Activated CD4-positive, CD25-positive, alpha-beta regulatory T cell treated with anti-CD3 and anti-CD28 coated beads, Interleukin-2, amount 50 U/mL, for 16 hours (primary cell): ENCODE results near the gene YJU2.
"Not testable (repeated sequence)": the region's sequence is repeated elsewhere in the genome, so short reads cannot be mapped to it uniquely, and the experiment has no call there.

Source experiments
- DNase-seq: peaks from one replicate; pipeline ENCODE4 v3.0.0-alpha.2; 2020; ENCODE audit warnings: low read depth, low spot score

Gene YJU2

DNA sequence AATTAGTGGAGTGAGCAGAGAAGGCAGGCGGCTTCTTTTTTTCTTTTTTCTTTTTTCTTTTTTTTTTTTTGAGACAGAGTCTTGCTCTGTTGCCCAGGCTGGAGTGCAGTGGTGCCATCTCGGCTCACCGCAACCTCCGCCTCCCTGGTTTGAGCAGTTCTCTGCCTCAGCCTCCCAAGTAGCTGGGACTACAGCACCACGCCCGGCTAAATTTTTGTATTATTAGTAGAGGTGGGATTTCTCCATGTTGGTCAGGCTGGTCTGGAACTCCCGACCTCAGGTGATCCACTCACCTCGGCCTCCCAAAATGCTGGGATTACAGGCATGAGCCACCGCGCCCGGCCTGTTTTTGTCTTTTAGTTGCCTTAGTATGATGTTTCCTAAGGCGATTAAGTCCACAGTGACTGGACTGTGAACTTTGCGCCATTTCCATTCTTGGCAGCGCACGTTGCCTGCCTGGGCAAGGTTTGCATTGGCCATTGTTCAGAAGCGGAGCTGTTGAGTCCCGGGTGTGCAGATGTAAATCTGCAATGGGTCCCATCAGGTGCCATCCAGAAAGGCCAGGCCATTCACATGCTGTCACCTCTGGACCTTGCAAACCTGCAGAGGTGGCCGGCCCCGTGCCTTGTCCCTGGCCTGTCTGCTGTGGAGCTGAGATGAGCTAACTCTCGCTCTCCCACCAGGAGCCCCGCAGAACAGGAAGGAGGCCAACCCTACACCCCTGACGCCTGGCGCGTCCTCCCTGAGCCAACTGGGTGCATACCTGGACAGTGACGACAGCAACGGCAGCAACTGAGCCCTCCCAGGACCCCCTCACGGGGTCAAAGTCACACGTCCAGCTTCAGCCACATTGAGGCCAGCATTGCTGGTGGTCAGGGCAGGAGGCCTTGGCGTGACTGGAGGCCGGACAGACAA lies 21.3 kb downstream of the YJU2 start:
- no peak for DNase-seq

DNA sequence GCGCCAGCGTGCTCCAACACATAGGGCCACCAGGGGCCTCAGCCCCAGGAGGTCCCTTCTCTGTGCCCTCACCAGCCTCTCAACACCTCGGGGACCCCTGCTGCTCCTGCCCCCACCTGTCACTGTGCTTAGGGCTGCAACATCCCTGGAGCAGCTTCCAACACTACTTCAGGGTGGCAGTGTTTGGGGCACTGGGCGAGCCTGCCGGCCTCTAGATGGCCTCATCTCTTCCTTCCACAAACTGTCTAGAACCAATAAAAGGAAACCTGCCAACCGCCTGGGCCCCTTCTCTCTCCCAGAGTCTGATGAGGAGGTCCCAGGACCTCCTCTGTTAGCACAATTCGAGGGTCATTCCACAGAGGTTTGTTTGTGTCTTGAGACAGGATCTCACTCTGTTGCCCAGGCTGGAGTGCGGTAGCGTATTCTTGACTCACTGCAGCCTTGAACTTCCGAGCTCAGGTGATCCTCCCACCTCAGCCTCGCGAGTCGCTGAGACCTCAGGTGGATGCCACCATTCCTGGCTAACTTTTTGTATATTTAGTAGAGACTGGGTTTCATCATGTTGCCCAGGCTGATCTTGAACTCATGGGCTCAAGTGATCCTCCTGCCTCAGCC lies 22.0 kb downstream of the YJU2 start:
- DNase-seq, result no peak

DNA sequence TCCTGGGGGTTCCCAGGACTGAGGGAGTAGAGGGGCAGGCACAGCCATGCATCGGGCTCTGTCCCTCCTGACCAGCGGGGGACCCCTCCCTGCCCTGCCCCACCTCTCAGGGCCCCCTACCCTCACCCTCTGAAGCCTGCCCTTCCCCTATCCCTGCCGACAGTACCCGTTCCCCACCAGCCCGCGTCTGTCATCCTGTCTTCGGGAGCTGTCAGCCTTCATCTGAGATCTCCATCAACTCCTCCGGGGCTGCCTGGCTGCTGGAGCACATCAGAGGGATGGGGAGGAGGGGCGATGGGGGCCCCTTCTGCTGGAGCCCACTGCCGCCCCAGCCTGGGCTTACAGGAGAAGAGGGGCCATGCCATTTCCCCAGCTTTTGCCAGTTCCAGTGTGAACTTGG lies 26.0 kb downstream of the YJU2 start:
- no peak for DNase-seq

DNA sequence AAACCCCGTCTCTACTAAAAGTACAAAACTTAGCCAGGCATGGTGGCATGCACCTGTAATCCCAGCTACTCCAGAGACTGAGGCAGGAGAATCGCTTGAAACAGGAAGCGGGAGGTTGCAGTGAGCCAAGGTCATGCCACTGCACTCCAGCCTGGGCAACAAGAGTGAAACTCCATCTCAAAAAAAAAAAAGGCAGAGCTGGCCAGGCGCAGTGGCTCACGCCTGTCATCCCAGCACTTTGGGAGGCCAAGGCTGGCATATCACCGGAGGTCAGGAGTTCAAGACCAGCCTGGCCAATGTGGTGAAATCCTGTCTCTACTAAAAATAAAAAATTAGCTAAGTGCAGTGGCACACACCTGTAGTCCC lies 27.4 kb downstream of the YJU2 start:
- not testable (repeated sequence) for DNase-seq

DNA sequence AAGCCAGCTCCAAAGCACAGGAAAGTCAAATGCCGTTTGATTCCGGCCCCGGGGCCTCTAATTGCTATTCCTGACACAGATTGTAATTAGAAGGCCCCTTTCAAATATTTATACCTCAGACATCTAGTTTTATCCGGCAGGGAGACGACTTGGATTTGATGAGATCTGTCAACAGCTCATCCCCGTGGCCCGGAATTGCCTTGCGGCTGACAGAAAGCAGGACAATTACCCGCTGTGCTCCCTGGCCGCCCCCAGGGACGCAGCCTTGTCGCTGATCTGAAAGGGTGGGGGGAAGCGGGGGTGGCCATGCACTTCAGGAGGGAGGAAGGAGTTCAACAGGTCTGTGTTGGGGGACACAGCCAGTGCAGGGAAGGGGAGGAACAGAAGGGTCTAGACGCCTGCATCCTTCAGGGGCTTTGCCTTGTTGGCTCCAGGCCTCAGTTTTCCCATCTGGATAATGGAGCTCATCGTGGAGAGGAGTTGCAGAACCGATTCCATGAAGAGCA lies 30.4 kb downstream of the YJU2 start:
- no peak for DNase-seq

DNA sequence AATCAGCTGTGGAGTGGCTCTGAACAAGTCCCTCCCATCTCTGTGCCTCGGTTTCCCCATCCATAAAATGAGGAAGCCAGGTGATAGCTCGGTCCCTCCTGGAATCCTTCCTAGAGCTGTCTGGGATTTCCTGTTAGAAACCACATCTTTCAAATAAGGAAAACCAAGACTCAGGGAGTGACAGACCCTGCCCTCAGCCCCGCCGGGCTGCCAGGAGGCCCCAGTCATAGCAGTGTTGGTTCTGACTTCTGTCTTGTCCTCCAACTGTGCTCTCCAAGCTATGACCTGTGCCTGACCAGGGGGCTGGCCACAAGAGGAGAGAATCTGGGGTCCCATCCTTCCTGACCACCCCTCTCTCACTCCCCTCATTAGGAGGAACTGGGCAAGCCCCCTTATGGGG lies 31.1 kb downstream of the YJU2 start:
- DNase-seq, result no peak

DNA sequence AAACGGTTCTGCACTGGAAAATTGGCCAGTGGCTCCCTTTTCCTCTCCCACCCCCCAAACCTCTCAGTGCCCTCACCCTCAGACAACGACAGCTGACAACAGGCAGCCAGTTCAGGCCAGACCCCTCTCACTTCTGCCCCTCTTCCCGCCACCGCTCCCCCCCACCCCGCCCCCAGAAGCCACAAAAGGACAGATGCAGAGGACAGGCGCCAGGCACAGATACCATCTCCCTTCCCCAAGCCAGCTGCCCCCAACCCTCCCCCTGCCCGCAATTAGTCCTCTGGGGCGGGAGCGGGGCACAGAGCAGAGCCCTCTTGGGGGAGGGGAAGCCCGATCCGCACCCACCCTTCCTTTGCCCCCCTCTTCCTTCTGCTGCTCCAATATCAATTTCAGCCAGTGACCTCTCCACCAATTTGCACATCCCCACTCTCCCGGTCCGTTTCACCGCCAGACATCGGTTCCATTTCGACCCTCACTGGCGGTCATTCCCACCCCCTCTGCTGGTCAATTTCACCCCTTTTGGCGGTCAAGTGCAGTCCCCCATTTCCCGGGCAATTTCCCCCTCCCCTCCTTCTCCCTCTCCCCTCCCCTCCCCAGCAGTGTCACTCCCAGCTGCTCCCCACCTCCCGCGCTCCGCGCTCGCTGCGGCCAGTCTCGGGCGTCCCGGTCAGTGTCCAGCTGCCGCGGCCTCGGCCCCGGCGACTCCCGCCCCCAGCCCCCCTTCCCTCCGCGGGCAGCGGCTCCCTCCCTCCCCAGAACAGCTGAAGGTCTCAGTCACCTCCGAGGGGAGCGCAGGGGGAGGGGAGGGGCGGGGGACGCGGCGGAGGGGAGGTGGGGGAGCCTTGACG lies 31.8 kb downstream of the YJU2 start, which contains the start of gene SHD:
SHD (plus strand) TSS at position 848 of the 848 bp plus-strand sequence. CDS start 798 bp downstream, outside the sequence.
- DNase-seq, result no peak

DNA sequence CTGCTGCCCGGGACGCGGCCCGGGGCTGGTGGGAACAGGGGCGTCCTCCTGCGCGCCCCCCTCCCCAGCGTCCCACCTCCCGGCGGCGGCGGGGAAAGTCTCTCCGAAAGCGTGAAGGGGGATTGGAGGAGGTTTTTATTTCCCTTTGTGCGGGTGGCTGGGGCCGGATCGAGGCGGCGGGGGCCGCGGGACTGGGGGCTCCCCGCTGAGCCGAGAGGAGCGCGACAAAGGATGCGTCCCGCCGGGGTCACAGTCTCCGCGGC lies 32.3 kb downstream of the YJU2 start:
- DNase-seq, result no peak

DNA sequence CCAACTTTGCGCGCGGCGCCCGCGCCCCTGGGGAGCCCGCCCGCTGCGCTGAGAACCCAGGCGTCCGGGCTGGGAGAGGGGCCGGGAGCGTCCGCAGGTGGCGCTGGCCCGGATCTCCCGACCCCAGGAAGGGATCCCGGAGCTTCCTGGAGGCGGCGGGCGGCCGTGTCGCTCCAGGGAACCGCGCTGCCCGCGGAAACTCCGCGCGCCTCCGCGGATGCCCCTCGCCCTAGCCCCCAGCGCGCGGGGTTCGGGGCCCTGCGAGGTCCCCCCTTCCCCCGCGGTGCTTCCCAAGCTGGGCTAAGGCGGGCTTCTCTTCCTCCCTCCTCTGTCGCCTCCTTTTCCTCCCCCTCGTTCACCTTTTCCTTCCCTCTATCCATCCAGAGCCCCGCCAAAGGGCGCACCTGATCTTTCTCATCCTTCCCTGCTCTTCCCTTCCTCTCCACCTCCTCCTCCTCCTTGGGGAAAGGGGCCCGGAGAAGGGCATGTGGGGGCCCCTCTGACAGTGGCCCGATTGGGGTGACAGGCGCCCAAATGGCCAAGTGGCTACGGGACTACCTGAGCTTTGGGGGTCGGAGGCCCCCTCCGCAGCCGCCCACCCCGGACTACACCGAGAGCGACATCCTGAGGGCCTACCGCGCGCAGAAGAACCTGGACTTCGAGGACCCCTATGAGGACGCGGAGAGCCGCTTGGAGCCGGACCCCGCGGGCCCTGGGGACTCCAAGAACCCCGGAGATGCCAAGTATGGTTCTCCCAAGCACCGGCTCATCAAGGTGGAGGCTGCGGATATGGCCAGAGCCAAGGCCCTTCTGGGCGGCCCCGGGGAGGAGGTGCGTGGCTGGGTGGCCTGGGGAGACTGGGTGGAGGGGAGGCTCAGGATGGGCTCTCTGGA lies 32.9 kb downstream of the YJU2 start:
- DNase-seq, result no peak

DNA sequence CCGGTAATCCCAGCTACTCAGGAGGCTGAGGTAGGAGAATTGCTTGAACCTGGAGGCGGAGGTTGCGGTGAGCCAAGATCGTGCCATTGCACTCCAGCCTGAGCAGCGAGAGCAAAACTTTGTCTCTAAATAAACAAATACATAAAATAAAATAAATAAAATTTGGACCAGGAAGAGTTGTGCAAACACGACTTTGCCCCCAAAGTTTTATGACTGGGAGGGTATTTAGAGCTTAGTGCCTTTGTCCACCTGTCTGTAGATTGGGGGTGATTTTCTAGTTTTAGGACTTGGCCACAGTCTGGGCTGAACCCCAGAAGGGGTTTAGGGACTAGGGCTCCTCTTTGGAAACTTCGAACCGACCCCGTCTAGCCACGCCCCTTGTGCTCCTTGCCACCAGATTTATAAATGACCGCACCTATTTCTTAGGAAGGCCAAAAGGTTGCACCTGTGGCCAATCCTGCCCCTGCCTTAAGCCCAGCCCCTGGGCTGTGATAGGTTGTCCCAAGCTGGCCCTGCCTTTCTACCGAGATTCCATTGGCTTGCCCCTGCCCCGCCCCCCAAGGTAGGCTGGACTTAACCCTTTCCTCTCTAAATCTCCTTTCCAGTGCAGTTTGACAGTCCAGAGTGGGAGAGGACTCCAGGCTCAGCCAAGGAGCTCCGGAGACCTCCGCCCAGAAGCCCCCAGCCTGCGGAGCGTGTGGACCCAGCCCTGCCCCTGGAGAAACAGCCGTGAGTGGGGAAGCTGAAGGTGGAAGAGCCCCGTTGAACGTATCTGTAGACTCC lies 37.5 kb downstream of the YJU2 start:
- no peak for DNase-seq

DNA sequence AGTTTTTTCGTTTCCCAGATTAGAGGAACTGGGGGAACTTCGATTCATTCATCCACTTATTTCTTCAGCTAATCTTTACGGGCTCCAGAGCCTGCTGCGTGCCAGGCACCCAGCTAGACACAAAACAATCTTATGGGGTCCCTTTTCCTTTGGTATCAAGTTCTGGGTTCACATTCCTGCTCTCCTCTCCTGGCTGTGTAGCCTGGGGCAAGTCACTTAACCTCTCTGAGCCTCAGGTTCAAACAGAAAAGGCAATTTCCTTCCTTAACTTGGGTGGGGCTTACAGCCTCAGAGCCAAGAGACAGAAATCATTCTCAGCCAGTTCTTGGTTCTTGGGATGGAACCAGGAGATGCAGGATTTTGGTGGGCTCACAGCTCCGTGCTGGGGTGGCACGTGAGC lies 38.1 kb downstream of the YJU2 start:
- DNase-seq, result no peak

DNA sequence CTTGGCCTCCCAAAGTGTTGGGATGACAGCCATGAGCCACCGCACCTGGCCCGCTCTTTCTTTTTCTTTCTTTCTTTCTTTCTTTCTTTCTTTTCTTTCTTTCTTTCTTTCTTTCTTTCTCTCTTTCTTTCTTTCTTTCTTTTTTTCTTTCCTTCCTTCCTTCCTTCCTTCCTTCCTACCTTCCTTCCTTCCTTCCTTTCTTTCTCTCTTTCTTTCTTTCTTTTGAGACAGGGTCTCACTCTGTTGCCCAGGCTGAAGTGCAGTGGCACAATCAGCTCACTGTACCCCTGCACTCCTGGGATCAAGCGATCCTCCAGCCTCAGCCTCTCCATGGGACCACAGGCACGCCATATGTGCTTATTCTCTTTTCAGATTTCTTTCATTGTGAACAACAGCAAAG lies 39.3 kb downstream of the YJU2 start:
- DNase-seq, result not testable (repeated sequence)

DNA sequence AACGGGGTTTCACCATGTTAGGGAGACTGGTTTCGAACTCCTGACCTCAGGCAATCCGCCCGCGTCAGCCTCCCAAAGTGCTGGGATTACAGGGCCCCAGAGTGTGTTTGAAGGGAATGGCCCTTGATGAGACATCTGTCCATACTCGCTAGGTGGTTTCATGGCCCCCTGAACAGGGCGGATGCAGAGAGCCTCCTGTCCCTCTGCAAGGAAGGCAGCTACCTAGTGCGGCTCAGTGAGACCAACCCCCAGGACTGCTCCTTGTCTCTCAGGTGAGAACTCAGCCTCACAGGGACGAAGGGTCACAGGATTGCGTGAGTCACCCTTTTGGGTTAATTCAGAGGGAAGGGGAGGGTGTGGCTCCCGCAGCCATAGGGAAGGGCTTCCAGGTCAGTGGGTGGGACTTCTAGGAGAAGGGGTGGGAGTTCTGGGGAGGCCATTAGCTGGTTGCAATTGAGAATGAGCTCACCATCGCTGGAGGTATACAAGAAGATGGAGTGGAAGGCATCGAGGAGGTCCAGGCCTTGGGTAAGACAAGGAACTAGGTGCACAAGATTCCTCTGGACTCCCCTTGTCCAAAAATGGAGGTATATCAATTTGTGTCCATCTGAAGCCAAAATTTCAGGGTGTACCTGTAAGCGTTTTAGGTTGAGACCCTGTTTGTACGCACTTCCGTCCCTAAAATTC lies 41.4 kb downstream of the YJU2 start:
- DNase-seq, result no peak

DNA sequence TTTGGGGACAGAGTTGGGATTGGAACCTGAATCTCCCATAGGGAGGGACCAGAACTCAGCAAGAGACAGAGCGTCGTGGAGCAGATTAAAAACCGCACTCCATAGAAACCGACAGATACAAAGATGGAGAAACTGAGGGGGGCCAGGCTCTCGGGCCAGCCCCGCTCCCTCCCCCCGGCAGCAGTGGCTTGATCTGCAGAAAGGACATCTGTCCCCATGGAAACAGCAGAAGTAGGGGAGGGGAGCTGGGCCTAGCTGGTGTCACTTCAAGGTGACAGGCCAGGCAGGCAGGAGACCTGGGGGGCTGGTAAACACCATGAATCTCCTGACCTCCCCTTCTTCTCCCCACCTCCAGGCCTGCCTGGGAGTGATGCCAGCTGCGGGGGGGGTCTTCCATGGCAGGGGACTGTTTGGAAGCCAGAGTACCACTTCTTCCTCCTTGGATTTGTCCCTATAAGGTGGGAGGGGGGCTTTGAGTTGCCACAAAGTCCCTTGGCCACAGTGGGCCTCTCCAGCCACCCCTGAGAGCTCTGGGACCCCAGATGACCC lies 44.4 kb downstream of the YJU2 start:
- no peak for DNase-seq

DNA sequence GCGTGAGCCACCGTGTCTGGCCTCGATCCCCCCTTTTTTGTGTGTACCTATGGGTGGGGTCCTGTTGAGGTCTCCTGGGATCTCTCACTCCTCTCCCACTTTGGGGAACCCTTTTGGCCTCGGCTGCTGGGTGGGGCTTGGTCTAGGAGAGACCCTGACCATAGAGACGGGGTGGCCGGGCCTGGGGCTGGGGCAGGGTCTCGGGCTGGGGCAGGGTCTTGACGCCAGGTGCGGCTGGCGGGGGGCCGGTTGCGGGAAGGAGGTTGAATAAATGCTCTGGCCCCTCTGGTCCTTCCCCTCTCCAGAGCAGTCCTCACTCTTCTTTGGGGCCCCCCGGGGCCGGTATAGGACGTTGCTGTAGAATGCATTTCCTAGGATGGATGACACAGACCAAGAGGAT lies 45.6 kb downstream of the YJU2 start:
- no peak for DNase-seq

DNA sequence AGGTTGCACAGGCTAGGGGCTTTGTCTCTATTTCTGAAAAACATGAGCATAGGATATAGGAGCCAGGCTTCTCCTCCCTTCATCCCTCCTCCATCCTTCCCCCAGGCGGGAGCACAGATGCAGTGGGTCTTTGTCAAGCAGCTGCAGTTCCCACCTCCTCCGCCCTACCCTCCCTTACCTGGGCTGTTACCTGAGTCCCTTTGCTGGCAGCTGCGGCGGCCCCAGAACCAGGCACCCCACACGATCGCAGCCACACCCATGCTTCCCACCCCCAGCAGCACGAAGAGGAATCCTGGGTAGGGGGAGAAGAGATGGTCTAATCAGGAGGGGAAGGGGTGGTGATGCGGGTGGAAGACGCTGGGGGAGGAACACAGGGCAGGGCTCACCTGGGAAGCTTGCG lies 47.5 kb downstream of the YJU2 start:
- DNase-seq, result no peak

DNA sequence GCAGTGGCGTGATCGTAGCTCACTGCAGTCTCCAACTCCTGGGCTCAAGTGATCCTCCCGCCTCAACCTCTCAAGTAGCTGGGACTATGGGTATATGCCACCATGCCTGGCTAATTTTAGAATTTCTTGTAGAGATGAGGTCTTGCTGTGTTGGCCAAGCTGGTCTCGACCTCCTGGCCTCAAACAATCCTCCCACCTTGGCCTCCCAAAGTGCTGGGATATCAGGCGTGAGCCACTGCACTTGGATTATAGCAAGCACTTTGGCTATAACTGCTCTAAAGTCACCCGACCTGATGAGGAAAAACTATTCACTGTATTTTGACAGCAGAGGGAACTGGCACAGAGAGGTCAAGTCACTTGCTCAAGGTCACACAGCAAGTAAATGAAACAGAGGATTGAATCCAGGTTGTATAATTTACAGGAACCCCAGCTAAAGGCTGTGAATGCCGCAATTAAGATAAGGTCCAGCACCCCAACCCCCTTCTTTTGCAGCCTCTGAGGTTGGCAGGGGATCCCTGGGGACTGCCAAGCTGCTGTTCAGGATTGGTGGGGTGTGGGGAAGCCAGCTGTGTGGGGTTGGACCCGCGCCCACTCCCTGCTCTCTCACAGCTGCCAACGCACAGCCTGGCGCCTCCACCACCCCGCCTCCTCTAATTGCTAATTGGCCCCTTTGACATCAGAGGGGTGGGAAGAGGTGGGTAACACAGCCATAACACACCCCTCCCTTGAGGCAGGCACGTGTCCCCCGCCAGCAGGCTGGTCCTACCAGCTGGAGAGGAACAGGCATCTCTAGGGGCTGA lies 49.3 kb downstream of the YJU2 start:
- no peak for DNase-seq

DNA sequence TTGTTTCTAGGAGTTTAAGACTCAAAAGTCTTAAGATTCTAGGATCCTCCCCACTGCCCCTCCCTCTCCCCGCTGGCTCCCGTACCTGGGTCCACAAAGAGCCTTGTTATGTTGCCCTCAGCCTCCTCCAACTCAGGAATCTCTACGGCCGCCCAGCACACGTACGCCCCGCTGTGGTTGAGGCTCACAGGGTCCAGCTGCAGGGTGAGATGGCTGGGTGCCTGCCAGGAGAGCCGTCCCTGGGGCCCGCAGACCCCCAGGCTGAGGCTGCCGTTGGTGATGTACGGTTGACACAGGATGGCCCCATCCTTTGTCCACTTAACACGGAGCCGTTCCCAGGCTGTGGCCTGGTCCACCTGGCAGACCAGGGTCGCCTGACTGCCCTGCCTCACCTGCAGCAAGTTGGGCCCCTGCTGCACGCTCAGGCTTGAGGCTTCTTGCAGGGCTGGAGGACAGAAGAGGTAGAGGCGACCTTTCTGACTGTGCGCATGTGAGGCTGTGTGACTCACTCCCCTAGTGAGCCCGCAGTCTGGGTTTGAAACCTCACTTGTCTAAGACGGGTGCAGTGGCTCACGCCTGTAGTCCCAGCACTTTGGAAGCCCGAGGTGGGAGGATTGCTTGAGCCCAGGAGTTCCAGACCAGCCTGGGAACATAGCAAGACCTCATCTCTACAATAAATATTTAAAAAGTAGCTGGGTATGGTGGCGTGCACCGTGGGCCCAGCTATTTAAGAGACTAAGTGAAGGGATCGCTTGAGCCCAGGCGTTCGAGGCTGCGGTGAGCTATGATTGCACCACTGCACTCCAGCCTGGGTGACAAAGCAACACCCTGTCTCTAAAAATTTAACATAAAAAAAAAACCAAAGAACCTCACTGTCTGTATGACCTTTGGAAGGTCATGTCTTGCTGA lies 51.3 kb downstream of the YJU2 start:
- DNase-seq, result no peak
